Tibial nerve (tissue), 3 donors: Measurements from ENCODE around the gene GGACT.

Source experiments
- CTCF ChIP-seq, 5 experiments: fragments of 200-600 bp in 3 of 5; fragments of 450-650 bp in 2 of 5; sonication (generic) in 3 of 5; IDR thresholded peaks; one replicate each; pipeline ENCODE4 v1.5.1; 2016 to 2019; ENCODE audit warnings: antibody characterized with exemption in 5 of 5, mild to moderate bottlenecking in 3 of 5, moderate library complexity in 2 of 5
- POLR2A ChIP-seq, 2 donors: fragments of 450-650 bp; IDR thresholded peaks; one replicate each; pipeline ENCODE4 v1.6.1; 2017; ENCODE audit warnings: antibody characterized with exemption in 2 of 2, mild to moderate bottlenecking in 2 of 2, moderate library complexity in 2 of 2

GRCh38 chr13:100549316-100549715 lies 39.3 kb downstream of the GGACT start:
- TF ChIP-seq CTCF (IDR thresholded peaks at IDR 0.05) (no peak), POLR2A (IDR thresholded peaks at IDR 0.05) (no peak)
